Skeletal muscle satellite cell (primary cell): ENCODE data around the gene C4B. TPM values are rescaled to one million over a fixed set of nuclear protein-coding genes. Genes with fewer than 3 reads are reported as not detected.
"Not testable (repeated sequence)": the region's sequence is repeated elsewhere in the genome, so short reads cannot be mapped to it uniquely, and the experiment has no call there.

ENCODE experiments used
- H3K27me3 ChIP-seq: 2 replicates; pipeline ENCODE4 v1.7.0; 2013; ENCODE audit warnings: low read length; ENCODE audit not compliant: control insufficient read depth, insufficient read depth
- H3K36me3 ChIP-seq: 2 replicates; pipeline ENCODE4 v1.7.0; 2013; ENCODE audit warnings: mild to moderate bottlenecking, control low read depth, low read length; ENCODE audit not compliant: insufficient read depth
- H3K4me1 ChIP-seq: 2 replicates; pipeline ENCODE4 v1.7.0; 2013; ENCODE audit warnings: low read length; ENCODE audit not compliant: control insufficient read depth, insufficient read depth
- H3K4me2 ChIP-seq: 2 replicates; pipeline ENCODE4 v1.7.0; 2013; ENCODE audit warnings: mild to moderate bottlenecking, low read length
- H3K4me3 ChIP-seq: 2 replicates; pipeline ENCODE4 v1.7.0; 2013; ENCODE audit warnings: low read length
- H3K9ac ChIP-seq: 2 replicates; pipeline ENCODE4 v1.7.0; 2013; ENCODE audit warnings: mild to moderate bottlenecking, low read depth, low read length, moderate library complexity
- H3K9me3 ChIP-seq: replicated peaks from 2 replicates; pipeline ENCODE4 v1.7.0; 2013; ENCODE audit warnings: mild to moderate bottlenecking, control low read depth, low read length
- total RNA-seq: library from RNA; depleted of rRNA; stranded (reverse); fragments of >200 nt; gene quantifications from 2 replicates; pipeline ENCODE4 v1.2.3, GENCODE V29; 2012; rRNA removed

C4B gene
- total RNA-seq = 0.44 and 1.8 TPM in 2 replicates

DNA sequence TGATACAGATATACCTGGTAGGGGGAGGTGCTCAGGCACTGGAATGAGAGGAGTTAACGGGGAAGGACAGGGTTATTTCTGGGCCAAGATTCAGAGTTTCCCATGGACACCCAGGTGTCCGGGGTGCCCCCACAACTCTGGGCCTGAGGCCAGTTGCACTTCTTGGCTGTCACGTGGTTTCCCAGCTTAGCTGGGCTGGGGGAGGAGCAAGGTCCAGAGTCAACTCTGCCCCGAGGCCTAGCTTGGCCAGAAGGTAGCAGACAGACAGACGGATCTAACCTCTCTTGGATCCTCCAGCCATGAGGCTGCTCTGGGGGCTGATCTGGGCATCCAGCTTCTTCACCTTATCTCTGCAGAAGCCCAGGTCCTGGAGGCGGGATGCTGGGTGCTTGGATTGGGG, at the start of gene C4B:
TSS of gene C4B (plus strand) at position 249 of the 400 bp plus-strand sequence. CDS start at position 300, 51 bp downstream.
- H3K9ac ChIP-seq, H3K27me3 ChIP-seq, H3K9me3 ChIP-seq, H3K4me2 ChIP-seq, H3K36me3 ChIP-seq, H3K4me1 ChIP-seq, H3K4me3 ChIP-seq: not testable (repeated sequence)

GRCh38 chr6:31965700-31966099, 48.9 kb upstream of the C4B start:
- H3K4me1 ChIP-seq = peaks cover 10% of the 10 kb centered on the region
- no peak overlapping the region for H3K4me2 ChIP-seq
- H3K9ac ChIP-seq = no peak overlapping the region
- no peak overlapping the region for H3K4me3 ChIP-seq
- H3K9me3 ChIP-seq = no peaks in the 10 kb centered on the region
- peaks cover 80% of the 10 kb centered on the region for H3K36me3 ChIP-seq
- no peaks in the 10 kb centered on the region for H3K27me3 ChIP-seq

DNA sequence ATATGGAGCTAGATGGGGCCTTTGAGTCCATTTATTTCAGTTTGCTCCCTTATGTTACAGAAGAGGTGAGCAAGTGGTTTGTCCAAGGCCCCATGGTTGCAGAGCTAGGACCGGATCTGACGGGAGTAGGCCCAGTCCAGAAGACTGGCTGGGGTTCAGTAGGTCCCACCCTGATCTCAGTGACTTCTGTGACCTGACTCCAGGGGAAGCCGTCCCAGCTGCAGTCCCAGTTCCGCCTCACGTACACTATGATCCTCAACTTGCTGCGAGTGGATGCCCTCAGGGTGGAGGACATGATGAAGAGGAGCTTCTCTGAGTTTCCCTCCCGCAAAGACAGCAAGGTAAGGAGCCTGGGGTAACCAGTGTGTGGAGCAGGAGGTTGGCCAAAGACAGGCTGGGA, 48.1 kb upstream of the C4B start:
- no peak overlapping the region for H3K9ac ChIP-seq
- no peak overlapping the region for H3K4me2 ChIP-seq
- H3K36me3 ChIP-seq = peaks cover 72% of the 10 kb centered on the region
- no peaks in the 10 kb centered on the region for H3K9me3 ChIP-seq
- H3K4me3 ChIP-seq = no peak overlapping the region
- no peaks in the 10 kb centered on the region for H3K27me3 ChIP-seq
- H3K4me1 ChIP-seq = peaks cover 19% of the 10 kb centered on the region

DNA sequence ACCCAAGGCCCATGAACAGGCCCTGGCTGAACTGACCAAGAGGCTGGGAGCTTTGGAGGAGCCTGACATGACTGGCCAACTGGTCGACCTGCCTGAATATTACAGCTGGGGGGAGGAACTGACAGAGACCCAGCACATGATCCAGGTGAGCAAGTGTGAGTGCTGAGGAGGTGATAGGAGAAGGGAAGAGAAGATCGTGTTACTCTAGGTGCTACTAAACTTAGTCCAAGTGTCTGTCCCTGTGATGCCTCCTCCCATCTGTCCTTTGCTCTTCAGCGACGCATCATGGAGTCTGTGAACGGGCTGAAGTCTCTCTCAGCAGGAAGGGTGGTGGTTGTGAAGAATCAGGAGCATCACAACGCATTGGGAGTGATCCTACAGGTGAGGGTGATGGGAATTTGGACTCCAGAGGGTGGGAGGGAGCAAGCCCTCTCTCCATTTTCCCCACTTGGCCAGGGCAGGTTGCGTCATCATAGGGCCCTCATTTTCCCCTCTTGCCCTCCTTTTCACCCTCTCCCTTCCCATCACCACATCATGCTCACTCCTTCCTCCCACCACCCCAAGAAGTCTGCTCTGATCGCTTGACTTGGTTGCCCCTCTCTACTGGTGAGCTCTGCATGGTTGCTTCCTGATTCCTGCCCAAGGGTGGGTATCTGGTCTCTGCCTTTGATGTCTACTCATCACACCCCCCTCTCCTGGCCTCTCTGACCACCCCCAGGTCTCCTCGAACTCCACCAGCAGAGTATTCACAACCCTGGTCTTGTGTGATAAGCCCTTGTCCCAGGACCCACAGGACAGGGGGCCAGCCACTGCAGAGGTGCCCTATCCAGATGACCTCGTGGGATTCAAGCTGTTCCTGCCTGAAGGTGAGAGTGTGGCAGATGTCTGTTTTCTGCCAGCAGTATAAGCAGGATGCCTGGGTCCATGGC, 47.3 kb upstream of the C4B start:
- Histone ChIP-seq H3K9ac (no peak overlapping the region), H3K36me3 (peaks cover 65% of the 10 kb centered on the region), H3K27me3 (no peaks in the 10 kb centered on the region), H3K9me3 (no peaks in the 10 kb centered on the region), H3K4me2 (no peak overlapping the region), H3K4me1 (peaks cover 19% of the 10 kb centered on the region), H3K4me3 (no peak overlapping the region)

- no peak overlapping the region for H3K4me2 ChIP-seq
- H3K4me3 ChIP-seq = no peak overlapping the region
- peaks cover 21% of the 10 kb centered on the region for H3K4me1 ChIP-seq
- H3K9ac ChIP-seq = no peak overlapping the region
- no peaks in the 10 kb centered on the region for H3K9me3 ChIP-seq
- H3K36me3 ChIP-seq = peaks cover 58% of the 10 kb centered on the region
- no peaks in the 10 kb centered on the region for H3K27me3 ChIP-seq
Measured at GRCh38 chr6:31967926-31968320, 46.7 kb upstream of the C4B start.

GRCh38 chr6:31968326-31968725, 46.3 kb upstream of the C4B start:
- no peak overlapping the region for H3K9ac ChIP-seq
- H3K9me3 ChIP-seq = no peaks in the 10 kb centered on the region
- H3K27me3 ChIP-seq = no peaks in the 10 kb centered on the region
- H3K4me2 ChIP-seq = no peak overlapping the region
- H3K4me3 ChIP-seq = no peak overlapping the region
- peaks cover 57% of the 10 kb centered on the region for H3K36me3 ChIP-seq
- H3K4me1 ChIP-seq = peaks cover 25% of the 10 kb centered on the region

GRCh38 chr6:31968791-31969711, 45.5 kb upstream of the C4B start:
- Histone ChIP-seq H3K9ac (no peak overlapping the region), H3K36me3 (peaks cover 49% of the 10 kb centered on the region)

DNA sequence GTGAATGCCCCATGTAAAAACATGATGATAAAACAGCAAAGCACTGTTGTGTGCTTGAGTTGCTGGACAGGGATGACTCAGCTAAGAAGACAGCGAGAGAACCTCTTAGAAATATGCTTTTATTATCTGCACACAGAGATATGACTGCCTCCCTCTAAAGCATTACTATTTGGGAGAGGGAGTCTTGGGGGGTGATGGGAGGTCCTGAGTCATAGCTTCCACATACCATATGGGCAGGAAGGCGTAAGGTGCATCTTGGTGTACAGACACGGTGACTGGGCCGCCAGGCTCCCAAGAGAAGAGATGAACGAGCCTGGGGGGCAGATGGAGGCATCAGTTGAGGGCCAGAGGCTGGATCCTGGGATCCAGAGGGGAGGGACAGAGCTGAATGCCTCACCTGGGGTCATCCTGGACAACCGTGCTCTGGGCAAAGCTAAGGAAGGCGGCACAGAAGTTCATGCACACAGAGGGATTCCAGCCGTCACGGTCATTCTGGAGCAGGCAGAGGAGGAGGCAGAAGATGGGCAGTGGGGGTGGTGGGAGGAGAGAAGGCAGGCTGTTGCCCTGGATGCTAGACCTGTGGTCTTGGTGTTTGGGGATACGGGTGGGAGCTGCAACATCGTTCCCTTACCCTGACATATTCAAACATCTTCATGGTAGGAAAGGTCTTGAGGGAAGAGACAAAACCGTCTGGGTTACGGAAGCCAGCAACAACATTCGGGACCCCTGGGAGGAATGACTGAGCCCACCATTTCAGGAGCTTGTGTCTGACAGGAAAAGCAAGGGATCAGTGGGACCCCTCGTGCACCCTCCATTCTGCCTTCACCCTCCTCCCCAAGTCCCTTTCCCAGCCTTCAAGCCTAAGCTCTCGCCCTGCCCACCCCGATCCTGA, 44.6 kb upstream of the C4B start:
- Histone ChIP-seq H3K4me2 (peak overlapping the region; percentile 95), H3K36me3 (peaks cover 44% of the 10 kb centered on the region), H3K4me1 (peaks cover 28% of the 10 kb centered on the region), H3K4me3 (peak overlapping the region; percentile 91), H3K9me3 (no peaks in the 10 kb centered on the region), H3K9ac (peak overlapping the region; percentile 93), H3K27me3 (no peaks in the 10 kb centered on the region)

More at GRCh38 chr6:31968791-31969711, 45.5 kb upstream of the C4B start:
- no peaks in the 10 kb centered on the region for H3K9me3 ChIP-seq
- peaks cover 28% of the 10 kb centered on the region for H3K4me1 ChIP-seq
- no peaks in the 10 kb centered on the region for H3K27me3 ChIP-seq
- H3K4me2 ChIP-seq = no peak overlapping the region
- H3K4me3 ChIP-seq = no peak overlapping the region

DNA sequence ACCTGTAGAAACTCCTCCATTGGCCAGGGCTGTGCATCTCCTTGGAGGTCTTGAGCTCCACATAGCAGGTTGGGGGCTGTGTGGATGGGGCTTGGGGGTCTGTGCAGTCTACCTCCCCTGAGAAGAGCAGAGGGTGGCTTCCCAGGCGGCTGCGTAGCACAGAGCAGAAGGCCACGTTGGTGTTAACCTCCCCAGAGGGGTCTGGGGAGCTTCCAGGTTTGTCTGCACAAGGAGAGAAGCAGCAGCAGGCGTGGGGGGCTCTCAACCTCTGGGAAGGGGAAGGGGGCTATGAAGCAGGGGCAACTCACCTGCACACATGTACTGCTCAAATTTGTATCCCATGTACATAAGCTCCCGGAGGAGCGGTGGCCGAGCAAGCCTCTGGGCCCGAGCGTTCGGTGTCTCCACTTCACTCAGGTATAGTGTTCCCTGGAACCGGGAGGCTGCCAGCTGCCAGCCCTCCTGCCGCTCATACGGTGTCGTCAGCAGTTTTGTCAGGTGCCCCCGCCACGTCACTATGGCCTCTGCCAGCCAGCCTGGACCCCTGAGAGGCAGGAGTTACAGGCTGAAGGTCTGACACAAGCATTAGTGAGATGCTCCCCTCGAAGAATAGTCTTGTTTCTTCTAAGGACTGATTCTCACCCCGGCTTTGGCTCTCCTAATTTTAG, 43.9 kb upstream of the C4B start:
- Histone ChIP-seq H3K9ac (peak overlapping the region; percentile 93), H3K4me1 (peaks cover 28% of the 10 kb centered on the region), H3K36me3 (peaks cover 44% of the 10 kb centered on the region)

DNA sequence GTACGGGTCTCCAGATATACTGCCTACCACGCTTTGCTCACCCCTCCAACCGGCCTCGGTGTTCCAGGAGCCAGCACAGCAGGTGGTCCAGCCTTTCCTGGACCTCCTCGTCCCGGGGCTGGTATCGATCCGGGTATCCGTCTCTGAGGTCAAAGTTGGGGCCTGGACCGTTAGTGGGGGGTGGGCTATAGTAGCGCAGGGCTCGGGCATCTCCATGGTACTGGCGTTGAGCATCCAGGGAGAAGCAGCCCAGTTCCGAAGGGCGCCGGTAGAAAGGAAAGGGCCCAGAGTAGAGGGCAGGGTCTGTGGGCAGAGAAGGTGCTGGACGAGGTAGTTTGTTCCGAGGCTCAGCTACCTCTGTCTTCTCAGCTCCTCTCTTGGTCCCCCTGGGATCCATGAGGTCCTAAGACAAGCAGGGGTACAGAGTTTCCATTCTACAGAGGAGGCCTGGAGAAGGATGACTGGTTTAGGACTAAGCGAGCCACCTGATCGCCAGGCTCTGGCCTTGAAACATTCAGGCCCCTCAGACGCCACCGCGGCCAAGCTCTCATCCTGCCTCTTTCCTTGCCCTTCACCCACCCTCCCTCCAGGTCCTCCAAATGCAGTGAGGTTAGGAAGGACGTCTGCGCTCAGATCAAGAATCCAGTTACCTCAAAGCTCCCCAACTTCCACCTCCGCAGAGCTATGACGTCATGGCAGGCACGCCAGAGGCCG, 43.2 kb upstream of the C4B start:
- peaks cover 28% of the 10 kb centered on the region for H3K4me1 ChIP-seq
- peak overlapping the region; percentile 95 for H3K4me2 ChIP-seq
- H3K27me3 ChIP-seq = no peaks in the 10 kb centered on the region
- H3K4me3 ChIP-seq = peak overlapping the region; percentile 91
- H3K9ac ChIP-seq = peak overlapping the region; percentile 93
- no peaks in the 10 kb centered on the region for H3K9me3 ChIP-seq
- H3K36me3 ChIP-seq = peaks cover 38% of the 10 kb centered on the region

More for the DNA sequence above, 43.9 kb upstream of the C4B start:
- Histone ChIP-seq H3K9me3 (no peaks in the 10 kb centered on the region), H3K27me3 (no peaks in the 10 kb centered on the region), H3K4me3 (peak overlapping the region; percentile 91), H3K4me2 (peak overlapping the region; percentile 95)
